ENCODE data around the gene SMTN.

DNA sequence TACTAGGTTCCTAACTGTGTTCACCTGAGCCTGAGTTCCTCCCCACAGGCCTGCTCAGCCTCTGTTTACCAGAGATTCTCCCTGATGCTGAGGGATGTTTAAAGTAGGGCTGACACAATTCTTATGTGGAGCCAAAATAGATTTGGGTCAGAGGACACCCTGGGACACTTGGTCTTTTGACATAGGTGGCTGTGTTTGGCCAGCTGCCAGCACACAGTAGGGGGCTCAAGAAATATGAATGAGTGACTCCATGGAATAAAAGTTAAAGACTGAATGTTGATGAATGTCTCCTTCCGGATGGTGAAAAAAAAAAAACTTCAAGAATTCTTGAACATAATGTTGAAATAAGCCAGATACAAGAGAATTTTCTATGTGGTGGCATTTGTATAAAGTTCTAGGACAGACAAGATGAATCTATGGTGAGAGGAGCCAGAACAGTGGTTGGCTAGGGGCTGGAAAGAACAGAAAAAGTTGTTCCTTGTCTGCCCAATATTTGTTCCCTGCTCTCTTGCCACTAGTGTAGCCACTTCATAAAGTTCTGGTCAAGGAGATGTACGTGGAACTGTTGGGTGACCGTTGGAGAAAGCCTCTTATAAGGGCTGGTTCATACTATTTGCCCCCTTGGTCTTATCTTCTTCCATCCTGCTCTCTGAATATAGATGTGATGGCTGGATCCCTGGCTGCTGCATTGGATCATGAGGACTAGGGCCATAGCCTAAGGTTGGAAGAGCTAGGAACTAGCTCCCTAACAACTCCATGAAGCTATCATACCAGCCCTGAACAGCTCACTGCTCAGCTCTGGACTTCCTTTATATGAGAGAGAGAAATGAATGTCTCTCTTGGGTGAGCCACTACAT lies 40.3 kb upstream of the SMTN start:
- TF ChIP-seq, protein P1, sequence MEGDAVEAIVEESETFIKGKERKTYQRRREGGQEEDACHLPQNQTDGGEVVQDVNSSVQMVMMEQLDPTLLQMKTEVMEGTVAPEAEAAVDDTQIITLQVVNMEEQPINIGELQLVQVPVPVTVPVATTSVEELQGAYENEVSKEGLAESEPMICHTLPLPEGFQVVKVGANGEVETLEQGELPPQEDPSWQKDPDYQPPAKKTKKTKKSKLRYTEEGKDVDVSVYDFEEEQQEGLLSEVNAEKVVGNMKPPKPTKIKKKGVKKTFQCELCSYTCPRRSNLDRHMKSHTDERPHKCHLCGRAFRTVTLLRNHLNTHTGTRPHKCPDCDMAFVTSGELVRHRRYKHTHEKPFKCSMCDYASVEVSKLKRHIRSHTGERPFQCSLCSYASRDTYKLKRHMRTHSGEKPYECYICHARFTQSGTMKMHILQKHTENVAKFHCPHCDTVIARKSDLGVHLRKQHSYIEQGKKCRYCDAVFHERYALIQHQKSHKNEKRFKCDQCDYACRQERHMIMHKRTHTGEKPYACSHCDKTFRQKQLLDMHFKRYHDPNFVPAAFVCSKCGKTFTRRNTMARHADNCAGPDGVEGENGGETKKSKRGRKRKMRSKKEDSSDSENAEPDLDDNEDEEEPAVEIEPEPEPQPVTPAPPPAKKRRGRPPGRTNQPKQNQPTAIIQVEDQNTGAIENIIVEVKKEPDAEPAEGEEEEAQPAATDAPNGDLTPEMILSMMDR (conservative IDR thresholded peaks at IDR 0.05) = no peak
- no peak for TF ChIP-seq EZH2 (IDR thresholded peaks at IDR 0.05; ENCODE audit: low read depth)
